Stimulated activated CD4-positive, alpha-beta T cell treated with anti-CD3 and anti-CD28 coated beads, TNF-alpha, amount 100 ng/mL, for 48 hours (primary cell): ENCODE measurements around the gene GRAMD4.

ENCODE experiments used
- DNase-seq, 3 donors: peaks; one replicate each; pipeline ENCODE4 v3.0.0-alpha.2; 2020; ENCODE audit warnings: low read depth in 3 of 3

Gene GRAMD4

DNA sequence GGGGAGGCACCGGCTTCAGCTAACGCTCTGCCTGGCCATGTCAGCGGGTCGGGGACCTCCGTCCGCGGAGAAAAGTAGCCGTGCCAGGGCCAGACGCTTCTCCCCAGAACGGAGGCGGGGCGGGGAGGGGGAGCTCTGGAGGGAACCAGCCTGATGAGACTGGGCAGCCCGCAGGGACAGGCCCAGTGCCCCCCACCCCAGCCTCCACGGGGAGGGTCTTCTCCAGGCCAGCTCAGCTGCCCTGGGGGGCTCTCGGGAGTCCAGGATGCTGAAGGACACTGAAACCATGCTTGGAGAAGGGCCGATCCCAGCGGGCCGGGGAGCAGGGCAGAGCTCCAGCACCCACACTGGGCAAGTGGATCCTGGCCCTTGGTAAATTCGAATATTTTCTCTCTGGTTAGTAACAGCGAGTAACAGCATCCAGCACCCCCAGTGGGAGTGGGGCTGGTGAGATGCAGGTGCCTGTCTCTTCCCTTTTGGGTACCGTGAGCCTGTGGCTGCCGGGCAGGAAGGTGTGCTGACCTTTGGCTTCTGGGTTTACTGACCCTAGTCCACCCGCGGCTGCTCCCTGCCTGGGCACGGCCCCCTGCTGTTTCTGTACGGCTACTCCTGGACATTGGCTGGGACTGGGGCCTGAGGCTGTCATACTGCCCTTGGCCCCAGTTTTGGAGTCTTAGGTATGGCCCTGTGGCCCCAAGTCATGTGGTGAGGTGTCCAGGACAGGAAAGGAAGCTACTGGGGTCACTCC lies 35.8 kb downstream of the GRAMD4 start:
- DNase-seq = no peak

DNA sequence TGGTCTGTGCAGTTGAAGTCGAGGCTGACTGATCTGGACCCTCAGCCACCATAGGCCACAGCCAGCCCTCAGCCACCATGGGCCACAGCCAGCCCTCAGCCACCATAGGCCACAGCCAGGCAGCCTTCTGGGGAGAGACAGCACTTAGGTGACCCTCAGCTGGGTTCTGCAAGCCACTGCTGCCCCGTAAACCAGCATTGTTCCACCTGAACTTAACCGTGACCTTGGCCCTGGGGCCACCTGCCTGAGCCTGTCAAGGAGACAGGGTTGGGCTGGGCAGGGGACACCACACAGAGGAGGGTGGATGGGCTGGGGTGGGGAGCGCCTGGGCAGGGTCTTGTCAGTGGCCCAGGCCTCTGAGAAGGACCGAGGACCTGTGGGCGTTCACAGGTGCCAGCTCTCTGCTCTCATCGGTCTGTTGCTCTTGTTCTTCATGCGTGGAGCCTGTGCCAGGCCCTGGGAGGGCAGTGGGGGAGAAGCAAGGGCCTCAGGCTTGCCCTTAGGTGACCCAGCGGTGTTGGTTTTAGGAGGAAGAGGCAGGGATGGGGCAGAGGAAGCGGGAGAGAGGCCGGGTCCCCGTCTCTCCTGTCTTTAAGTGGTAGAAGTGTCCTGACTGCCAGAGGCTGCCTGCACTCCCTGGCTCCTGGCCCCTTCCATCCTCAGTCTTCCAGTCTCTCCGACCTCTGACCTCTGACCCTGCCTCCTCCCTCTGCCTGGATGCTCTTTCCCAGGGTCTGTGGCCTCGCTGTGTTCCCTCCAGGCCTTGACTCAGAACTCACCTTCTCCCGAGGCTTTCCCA lies 36.9 kb downstream of the GRAMD4 start:
- no peak for DNase-seq

DNA sequence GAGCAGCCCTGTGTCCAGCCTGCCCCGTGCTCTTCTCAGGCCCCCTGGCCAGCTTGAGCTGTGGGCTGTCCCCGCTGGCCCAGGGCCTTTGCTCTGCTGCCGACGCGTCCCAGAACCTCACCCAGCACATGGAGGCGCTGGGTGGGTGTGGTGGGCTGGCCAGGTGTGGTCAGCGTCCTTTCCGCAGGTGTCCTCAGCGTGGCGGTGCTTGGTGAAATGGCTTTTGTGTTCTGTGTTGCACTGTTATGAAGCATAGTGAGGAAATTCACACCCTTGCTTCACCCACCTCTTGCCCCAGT lies 37.4 kb downstream of the GRAMD4 start:
- no peak for DNase-seq

DNA sequence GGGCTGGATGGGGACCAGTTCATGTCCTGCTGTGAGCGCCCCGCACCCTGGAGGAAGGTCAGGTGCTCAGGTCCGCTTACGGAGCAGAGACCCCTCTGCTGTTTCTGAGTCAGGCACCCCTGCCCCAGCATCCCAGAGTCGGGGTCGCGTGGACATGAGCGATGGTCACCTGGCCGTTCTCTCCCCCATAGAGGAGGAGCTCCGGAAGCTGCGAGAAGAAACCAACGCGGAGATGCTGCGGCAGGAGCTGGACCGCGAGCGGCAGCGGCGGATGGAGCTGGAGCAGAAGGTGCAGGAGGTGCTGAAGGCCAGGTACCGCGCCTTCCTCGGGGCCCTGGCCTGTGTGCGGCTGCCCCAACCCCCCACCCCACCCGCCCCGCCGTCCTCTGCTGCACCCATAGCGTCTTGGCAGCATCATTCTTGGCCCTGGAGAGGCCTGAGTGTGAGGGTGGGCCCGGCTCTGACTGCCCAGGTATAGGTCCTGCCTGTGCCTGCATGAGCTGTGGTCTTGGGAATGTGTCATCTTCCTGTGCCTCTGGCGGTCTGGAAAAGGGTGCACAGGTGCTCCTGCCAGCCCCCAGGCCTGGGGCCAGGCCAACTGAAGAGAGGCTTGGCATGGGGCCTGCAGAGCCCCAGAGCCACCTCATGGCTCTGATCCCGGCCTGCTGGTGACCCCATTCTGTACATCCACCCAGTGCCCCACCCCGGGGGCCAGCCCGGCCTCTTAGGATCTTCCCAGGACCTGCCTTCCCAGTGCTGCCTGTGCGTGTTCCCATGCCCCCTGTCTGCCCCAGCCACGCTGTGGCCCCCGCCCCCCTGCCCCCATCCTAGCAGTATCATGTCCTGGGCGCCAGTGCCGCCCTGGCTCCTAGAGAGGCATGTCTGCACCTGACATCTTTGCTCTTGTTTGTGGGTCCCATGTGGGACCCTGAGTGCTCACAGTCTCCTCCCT lies 38.1 kb downstream of the GRAMD4 start:
- DNase-seq = no peak

DNA sequence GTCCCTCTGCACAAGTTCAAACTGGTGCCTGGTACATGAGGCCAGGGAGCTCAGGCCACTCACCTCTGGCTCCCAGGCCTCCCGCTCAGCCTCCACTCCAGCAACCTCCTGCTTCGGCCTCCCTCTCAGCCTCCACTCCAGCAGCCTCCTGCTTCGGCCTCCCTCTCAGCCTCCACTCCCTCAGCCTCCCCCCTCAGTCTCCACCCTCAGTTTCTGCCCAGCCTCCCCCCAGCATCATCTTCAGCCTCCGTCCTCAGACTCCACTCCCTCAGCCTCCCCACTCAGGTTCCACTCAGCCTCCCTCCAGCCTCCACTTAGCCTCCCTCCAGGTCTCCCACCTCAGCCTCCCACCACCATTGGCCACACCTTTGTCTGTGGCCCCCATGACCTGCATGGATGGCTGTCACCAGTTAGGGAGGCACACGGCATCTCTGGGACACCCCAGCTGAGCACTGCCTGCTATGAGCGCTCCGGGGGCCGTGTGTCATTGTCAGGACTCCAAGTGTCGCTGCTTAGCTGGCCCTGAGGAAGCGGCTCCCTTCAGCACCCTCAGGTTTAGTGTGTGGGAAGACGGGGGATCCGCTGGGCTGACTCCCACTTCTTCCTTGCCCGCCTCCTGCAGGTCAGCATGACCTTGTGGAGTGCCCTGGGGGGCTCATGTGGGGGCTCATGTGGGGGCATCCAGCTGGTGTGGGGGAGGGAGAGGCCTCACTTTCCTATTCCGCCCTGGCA lies 39.0 kb downstream of the GRAMD4 start:
- no peak for DNase-seq

DNA sequence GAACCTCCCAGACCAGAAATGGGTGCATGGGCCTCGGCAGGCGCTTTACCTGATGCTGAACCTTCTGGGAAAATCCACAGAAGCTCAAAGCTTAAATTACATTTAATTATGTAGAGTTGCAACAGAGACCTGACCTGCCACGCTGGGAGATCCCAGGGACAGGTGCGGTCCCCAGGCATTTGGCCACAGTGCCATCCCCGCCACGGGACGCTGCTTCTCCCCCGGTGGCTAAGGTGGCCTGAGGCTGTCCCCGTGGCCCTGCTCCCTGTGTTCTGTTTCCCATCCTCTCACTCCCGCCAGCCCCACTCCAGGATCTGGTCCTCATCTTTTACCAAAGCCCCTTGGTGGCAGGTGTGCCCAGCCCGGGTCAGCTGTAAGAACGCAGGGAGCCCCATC lies 39.6 kb downstream of the GRAMD4 start:
- DNase-seq = no peak

DNA sequence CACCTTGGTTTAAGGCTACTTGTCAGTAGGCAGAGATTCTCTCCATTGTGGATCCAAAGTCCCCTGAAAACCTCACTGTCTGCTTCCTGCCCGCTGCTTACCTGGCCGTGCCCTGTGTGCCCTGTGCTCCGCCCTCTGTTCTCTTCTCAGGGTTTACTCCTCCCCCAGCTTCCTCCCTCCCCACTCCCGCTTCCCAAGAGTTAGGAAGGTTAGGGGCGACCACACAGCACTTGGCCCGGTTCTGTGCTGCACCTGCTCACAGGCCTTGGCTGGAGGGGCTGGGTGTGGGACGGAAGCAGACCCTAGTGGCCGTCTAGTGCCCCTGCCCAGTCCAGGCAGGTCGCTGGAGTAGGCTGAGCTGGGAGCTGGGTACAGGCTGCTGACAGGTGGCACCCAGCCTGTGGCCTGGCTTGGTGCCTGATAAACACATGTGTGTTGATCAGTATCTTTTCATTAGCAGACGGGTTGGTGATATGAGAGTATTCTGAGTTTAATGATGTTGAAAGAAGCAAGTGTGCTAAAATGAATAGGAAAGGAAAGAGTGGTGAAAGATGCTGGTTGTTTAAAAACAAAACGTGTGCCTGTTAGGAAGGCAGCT lies 40.5 kb downstream of the GRAMD4 start:
- DNase-seq = no peak

DNA sequence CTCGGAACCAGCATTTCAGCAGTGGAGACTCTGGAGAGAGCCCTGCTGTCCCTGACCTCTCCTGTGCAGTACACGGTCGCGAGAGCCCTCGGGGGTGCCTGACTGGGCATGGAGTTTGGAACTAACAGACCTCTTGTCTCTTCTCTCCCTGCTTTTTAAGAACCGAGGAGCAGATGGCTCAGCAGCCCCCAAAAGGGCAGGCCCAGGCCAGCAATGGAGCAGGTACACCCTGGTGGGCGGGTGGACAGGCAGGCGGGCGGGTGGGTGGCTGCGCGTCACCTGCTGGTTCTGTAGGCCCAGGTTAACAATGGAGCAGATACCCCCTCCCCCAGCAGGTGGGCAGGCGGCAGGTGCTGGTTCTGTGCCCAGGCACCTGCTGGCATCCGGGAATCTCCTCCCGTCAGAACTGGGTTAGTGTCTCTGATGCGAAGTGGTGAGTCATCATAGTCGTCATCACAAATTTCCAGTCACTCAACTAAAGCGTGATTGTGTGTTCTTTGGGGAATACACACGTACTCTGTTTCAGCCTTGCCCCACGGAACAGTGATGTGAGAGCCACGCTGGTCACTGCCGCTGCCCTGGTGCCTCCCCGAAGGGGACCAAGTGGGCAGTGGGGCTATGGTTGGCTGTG lies 41.1 kb downstream of the GRAMD4 start:
- DNase-seq = peak in 2 of 3 donors; percentile 39 to 44

DNA sequence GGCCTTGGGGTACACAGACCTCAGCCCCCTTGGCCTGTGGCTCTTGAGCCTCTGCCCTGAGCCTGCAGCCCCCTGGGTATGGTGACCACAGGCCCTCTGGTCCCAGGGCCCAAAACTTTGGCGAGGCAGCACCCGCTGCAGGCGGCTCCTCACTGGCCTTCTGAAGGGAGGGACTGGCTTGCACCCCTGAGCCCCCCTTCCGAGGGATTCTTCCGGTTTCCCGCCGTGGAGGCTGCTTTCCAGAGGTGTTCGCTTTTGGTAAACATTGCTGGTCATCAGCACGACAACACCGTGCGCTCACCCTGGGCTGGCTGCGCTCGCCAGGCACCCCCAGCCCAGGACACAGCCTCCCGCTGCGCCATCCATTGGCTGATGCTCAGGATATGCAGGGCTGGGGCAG lies 42.0 kb downstream of the GRAMD4 start:
- no peak for DNase-seq

DNA sequence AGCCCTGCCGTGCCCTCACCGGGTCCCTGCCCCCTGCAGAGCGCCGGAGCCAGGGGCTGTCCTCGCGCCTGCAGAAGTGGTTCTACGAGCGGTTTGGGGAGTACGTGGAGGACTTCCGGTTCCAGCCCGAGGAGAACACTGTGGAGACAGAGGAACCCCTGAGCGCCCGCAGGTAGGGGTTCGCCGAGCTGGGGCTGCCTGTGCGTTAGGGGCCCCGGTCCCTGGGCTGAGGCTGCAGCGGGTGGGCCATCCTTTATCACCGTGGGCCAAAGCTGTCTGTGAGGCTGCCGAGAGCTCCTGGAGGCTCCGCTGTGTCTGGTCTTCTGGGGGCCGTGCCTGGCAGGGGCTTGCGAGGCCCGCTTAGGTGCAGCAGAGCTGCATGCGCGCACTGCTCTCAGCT lies 42.8 kb downstream of the GRAMD4 start:
- DNase-seq = no peak

DNA sequence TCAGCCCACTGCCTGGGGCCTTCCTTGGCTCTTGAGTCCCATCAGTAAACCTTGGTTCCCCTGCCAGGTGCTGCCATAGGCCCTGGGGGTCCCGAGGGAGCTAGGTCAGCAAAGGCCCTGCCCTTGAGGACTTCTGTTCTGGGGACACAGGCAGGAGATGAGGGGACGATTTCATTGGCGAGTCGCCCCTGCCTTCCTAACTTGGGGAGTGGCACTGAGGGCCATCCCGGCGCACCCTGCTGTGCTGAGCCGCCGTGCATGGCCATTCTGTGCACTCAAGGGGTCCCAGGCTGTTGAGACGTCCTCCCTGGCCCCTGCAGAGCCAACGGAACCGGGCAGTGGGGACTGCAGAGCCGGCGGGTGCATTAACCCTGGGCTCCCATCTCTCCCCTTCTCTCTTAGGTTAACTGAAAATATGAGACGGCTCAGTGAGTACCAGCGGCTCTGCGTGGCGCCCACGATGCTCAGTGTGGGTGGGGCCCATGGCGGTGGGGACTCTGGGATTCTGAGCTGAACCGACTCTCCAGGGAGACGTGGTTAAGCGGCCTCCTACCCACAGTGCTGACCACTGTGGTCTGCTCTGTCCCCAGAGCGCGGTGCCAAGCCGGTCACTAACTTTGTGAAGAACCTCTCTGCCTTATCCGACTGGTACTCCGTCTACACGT lies 43.4 kb downstream of the GRAMD4 start:
- no peak for DNase-seq

DNA sequence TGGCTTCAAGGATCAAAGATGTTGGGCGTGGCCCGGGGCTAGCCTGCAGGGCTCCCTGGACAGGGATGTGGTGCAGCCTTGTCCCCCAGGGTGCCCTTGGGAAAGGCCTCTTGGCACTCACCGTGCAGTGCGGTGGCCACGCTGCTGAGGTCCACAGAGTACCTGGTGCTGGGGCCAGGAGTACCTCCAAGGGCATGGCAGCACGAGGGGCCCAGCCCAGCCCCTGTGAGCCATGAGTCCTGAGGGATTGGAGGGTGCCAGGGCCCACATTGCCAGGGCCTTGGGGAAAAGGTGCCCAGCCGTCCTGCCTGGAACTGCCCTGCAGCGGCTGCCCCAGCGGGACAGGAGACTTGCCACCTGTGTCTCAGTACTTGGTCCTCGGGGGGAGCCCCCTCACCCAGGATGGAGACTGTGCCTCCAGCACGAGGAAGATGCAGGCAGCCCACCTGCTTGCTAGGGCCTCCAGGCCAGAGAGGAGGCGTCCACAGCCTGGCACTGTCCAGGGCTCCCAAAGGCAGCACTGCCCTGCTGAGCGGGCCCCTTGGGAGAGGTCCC lies 44.2 kb downstream of the GRAMD4 start:
- DNase-seq = no peak

DNA sequence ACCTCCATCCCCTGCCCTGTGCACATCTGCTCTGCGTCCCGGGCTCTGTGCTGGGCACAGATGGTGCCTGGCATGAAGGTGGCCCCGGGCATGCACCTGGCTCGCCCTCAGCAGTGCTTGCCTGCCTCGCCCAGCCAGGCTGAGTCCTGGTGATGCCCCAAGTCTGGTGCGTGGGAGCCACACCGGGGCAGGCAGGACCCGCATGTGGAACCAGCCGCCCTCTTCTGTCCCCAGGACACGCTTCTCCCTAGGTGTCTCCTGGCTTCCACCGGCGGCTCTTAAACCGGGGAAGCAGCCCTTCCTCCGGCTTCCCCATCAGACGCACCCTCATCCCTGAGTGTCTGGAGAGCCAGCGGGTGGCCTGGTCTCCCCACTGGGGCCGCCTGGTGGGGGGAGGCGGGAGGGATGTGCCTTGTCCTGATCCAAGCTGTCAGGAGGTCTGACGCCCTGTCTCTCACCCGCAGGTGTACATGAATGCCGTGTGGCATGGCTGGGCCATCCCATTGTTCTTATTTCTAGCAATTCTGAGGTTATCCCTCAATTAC lies 45.0 kb downstream of the GRAMD4 start:
- no peak for DNase-seq

DNA sequence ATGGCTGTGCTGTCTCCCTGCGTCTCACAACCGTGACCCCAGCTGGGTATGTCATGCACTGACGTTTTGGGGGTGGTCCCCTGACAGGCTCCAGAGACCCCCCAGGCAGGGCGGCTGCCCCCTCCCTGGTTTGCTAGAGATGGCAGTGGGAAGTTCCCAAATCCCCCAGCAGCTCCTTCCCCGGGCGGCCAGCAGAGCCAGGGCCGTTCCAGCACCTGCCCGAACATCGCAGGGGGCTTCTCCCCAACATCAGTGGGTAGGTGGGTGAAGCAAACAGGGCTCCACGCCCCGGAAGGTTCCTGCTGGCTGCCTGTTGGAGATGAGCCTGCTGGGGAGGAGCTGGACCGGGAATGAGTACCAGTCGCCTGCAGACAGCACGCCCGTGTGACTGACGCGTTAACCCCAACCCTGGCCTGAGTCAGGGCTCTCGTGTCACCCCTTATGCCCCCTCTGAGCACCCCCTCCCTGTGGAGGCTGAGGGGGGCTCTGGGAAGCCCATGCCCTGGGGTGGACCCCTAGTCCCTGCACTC lies 45.6 kb downstream of the GRAMD4 start:
- no peak for DNase-seq

DNA sequence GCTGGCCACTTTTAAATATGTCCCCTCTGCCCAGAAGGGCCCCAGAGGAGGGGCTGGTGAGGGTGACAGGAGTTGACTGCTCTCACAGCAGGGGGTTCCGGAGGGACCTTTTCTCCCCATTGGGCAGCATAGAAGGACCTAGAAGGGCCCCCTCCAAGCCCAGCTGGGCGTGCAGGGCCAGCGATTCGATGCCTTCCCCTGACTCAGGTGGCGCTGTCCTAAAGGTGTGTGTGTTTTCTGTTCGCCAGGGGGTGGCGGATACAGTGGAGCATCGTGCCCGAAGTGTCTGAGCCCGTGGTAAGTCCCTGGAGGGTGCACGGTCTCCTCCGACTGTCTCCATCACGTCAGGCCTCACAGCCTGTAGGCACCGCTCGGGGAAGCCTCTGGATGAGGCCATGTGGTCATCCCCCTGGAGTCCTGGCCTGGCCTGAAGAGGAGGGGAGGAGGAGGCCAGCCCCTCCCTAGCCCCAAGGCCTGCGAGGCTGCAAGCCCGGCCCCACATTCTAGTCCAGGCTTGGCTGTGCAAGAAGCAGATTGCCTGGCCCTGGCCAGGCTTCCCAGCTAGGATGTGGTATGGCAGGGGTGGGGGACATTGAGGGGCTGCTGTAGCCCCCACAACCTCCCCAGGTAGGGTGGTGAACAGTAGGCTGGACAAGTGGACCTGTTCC lies 46.5 kb downstream of the GRAMD4 start:
- DNase-seq = no peak

DNA sequence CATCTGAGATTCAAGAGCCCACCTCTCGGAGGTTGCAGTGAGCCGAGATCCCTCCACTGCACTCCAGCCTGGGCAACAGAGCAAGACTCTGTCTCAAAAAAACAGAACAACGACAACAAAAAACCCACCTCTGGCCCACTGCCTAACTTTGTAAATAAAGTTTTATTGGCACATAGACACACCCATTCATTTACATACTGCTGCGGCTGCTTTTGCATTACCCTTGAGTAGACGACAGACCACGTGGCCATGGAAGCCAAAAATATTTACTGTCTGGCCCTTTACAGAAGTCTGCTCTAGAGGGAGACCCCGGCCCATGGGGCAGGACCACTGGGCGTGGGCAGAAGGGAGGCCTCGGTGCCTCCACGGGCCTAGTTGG lies 47.0 kb downstream of the GRAMD4 start:
- DNase-seq = no peak

DNA sequence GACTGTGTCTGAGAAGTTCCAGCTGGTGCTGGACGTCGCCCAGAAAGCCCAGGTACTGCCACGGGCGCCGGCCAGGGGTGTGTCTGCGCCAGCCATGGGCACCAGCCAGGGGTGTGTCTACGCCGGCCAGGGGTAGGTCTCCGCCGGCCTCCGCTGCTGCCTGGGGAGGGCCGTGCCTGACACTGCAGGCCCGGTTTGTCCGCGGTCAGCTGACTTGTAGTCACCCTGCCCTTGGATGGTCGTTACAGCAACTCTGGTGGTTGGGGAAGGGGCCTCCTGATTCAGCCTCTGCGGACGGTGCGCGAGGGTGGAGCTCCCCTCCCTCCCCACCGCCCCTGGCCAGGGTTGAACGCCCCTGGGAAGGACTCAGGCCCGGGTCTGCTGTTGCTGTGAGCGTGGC lies 47.9 kb downstream of the GRAMD4 start:
- DNase-seq = no peak

DNA sequence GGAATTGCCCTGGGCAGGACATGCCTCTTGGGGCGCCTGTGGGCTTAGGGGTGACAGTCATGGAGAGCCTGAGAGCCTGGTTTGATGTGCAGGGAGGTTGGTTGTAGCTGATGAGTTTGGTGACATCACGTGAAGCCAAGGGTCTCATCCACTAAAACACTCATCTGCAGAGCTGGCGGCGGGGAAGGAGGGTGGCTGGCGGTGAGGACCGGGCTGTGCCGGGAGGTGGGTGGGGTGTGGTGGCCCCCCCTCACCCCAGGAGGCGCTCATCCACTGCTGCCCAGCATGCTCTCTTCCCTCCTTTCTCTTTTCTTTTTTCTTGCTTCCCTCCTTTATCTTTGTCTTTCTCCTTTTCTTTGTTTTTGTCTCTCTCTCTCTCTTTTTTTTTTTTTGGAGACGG lies 49.0 kb downstream of the GRAMD4 start:
- DNase-seq = no peak
